ENCODE measurements around the gene JOSD2.

JOSD2 gene, protein sequence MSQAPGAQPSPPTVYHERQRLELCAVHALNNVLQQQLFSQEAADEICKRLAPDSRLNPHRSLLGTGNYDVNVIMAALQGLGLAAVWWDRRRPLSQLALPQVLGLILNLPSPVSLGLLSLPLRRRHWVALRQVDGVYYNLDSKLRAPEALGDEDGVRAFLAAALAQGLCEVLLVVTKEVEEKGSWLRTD

DNA sequence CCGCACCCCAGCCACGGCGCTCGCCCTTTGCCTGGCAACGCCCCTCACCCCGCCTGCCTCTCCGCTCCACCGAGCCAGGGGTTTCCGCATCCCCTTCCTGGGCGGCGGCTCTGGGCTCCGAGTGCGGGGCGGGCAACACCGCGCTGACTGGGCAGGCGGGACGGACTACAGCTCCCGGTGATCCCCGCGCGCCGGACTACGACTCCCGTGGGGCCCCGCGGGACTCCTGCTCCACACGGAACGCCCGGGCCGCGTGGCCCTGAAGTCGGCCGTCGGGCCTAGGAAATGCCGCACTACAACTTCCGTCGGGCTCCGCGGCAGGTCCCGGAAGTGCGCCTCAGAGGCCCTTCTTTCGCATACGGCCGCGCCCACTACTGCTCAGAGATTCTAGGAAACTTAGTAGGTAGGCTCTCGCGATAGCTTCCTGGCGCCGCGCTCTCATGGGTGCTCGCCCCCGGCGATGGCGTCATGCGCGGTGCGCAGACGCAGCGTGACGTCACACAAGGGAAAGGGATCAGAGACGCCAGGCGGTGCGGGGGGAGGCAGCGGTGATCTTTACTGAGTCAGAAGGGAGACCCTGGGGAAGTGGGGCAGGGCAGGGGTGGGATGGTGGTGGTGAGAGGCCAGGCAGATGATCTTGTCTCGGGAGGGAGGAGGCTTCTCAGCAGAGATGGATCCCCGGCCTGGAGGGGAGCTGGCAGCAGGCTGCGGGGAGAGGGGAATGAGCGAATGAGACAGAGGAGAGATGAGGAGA, at the start of gene JOSD2:
Gene JOSD2 (minus strand): TSS at position 123 of the 754 bp plus-strand sequence. CDS start 760 bp downstream, outside the sequence.
- peak; percentile 100 for DNase-seq

DNA sequence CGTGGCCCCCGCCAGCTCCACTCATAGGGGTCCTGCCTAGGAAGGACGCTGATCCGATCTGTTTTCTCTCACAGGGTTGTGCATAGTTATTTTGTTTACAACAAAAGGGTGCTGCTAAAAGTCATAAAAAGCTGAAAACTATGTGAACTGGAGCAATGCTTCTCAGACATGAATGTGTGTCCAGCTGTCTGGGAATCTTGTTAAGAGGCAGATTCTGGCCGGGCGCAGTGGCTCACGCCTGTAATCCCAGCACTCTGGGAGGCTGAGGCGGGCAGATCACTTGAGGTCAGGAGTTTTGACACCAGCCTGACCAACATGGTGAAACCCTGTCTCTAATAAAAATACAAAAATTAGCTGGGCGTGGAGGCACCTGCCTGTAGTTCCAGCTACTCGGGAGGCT, 48.6 kb upstream of the JOSD2 start:
- DNase-seq = no peak

DNA sequence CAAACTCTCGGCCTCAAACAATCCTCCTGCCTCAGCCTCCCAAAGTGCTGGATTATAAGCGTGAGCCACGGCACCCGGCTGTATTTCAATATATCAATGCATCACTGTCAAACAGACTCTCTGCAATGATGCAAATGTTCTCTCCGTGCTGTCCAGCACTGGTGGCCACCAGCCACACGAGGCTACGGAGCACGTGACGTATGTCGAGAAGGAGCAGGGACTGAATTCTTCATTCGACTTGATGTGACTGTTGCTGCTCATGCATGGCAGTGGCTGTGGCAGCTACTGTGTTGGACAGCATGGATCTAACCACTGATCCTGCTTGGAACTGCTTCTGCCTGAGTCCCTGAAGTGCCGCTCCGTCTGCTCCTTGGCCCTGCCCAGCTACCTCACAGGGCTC, 47.5 kb upstream of the JOSD2 start:
- DNase-seq = no peak

DNA sequence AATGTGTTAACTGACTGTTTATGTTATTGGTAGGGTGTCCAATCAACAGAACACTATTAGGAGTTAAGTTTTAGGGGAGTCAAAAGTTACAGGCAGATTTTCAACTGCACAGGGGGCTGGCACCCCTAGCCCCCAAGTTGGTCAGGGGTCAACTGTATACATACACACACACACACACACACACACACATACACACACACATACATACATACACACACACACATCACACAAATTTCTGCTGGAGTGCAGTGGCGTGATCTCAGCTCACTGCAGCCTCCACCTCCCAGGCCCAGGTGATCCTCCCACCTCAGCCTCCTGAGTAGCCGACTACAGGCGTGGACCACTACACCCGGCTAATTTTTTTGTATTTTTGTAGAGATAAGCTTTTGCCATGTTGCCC, 47.0 kb upstream of the JOSD2 start:
- DNase-seq = no peak

DNA sequence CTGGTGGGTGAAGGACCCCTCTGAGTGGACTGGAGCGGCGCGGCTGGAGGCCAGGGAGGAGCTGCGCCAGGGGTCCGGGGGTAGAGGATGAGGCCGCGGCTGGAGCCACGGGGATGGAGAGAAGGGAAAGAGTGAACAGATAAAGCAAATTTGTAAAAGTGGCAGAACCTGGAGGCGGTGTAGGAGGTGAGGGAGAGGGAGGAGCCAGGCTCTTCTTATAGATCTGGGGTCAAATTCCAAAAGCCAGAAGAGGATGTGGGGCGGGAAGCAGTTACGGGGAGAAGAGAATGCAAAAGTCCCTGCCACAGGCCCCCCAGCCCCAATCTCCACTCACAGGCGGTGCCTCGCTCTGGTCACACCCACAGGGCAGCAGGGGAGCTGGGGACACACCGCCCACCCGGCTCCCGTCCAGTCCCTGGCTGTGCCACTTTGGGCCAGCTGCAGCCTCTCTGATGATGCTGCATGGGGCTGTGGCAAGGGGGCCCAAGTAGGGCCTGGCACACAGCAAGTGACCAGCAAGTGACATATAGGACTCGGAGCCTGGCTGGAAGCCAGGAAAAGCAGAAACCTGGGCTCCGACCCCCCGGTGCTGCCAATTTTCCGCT, 46.1 kb upstream of the JOSD2 start:
- DNase-seq = no peak

DNA sequence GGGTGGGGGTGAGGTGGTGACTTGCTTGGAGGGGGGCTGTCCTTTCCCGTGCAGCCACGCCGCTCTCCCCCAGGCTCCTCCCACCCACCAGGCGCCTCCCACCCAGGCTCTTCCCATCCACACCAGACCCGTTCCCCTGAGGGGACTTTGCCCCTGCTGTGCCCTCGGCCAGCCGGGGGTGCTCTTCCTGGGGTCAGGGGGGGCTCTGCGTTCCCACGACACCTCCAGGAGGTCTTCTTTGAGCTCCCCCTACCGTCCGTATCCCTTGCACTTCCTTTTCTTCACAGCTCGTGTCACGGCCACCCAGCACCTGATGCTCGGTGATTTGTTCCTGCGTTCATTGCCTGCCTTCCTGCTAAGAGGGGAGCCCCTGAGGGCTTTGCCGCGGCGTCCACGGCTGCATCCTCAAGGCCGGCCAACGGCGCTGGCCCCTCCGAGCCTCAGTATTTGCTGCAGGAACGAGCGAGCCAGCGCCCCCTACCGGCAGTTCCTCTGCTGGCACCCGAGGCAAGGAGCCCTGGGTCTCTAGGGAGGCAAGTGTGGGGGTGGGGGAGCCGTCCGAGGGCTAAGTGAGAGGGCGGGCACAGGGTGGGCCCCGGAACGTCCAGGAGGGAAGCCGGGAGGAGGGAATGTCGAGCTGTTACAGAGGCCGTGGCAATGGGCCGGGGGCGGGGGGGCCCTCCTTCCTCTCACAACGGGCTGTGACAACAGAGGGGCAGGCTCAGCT, 45.5 kb upstream of the JOSD2 start:
- DNase-seq = peak; percentile 83

DNA sequence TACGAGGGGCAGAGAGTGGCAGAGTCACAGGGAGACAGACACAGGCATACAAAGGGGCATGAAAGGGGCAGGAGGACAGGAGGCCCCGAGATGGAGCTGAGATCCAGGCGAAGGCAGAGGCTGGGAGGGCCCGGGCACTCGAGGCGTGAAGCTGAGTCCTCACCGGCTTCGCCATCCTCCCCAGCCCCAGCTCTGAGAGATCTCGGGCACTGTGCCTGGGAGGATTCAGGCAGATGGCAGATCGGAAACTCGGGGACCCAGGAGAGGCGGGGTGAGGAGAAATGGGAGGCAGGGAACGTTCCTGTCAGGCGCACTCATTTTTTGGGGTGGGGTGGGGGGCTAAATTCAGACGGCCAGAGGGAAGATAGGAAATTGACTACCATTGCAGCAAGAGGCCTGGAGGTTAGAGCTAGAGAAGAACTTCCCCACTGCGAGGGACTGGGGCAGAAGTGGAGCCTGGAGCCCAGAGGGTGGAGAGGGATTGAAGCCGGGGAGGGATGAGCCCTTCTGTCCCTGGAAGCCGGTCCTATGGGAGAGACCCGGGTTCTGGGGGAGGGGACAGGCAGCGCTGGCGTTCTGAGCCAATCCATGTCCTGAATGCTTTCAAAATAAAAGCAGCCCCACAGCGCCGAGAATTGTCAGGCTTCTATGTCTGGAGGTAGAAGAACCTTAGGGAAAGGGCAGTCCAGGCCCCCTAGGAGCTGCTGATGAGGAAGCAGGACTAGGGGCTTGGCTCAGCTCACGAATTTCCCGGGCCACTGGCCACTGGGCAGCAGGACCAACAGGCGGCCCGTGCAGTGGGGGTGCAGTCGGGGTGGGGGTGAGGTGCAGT, 44.7 kb upstream of the JOSD2 start:
- DNase-seq = no peak

DNA sequence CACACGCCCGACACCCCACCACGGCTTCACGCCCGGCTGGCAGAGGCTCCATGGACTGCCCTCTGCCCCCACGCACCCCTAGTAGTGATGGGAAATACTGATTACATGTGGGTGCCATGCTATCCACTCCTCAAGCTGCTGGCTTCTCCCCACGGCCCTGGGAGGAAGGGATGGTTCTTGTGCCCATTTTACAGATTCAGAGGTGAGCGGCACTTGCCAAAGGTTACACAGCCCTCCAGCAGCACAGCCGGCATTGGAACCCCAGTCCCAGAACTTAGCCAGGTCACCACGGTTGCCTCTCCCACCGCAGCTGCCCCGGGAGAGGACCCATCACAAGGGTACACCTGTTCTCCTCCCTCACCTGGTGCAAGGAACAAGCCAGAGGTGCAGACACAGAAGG, 44.0 kb upstream of the JOSD2 start:
- no peak for DNase-seq

DNA sequence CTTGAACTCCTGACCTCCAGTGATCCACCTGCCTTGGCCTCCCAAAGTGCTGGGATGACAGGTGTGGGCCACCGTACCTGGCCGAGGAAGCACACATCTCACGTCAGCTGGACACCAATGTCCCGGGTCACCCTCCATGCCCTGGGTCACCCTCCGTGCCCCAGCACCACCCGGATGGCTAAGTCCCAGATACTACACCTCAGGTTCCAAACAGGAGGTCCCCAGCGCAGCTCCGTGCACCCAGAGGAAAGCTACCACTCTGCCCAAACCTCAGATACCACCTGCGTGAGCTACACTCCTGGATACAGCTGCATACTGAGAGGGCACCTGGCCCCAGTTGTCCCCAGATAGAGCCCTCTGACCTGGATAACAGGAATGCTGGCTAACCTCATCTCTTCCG, 43.2 kb upstream of the JOSD2 start:
- no peak for DNase-seq

DNA sequence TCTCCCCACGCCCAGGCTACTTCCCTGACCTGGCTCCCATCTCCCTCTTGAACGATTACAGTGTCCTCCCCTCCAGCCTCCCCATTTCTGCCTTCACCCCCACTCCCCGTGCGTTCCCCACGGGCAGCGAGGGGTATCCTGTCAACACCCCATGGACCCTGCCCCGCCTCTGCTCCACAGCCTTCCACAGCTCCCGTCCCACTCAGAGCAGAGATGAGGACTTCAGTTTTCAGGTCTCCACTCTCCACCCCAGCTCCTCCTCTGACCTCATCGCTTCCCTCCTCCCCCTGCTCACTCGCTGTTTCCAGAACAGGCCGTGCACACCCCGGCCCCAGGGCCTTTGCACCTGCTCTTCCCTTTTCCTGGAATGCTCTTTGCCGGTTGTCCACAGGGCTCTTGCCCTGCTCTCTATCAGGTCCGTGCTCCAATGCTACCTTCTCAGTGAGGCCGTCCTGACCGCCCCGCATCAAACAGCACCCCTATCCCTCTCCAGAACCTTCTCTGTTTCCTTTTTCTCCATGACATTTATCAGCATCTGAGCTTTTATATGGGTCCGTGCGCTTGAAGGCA, 42.2 kb upstream of the JOSD2 start:
- DNase-seq = no peak

DNA sequence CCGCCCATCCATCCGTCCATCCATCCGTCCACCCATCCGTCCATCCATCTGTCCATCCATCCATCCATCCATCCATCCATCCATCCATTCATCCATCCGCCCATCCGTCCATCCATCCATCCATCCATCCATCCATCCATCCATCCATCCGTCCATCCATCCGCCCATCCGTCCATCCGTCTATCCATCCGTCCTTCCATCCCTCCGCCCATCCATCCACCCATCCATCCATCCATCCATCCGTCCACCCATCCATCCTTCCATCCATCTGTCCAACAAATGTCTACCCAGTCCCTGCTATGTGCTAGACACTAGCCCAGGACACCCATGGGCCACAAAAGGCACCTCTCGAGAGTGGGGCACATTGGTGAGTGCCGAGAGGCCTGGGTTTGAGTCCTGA, 41.5 kb upstream of the JOSD2 start:
- no peak for DNase-seq

DNA sequence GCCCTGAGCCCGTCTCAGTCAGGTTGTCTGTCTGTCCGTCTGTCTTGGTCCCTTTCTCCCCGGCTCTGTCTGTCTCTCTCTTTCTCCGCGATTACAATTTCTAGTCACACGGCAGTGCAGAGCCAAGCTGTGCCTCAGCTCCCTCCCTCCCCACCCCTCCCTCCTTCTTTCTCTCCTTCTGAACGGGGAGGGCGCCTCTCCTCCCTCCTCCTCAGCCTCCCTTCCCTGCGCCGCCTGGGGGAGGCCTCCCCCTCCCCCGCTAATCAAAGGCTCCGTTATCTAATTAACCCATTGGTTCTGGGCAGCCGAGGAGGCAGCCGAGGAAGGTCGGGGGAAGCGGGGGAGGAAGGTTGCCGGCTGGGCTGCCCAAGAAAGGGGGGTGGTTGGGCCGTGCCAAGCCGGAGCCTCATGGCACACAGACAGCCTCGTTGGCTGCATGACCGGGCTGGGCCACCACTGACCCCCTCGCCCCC, 40.8 kb upstream of the JOSD2 start:
- peak; percentile 30 for DNase-seq

DNA sequence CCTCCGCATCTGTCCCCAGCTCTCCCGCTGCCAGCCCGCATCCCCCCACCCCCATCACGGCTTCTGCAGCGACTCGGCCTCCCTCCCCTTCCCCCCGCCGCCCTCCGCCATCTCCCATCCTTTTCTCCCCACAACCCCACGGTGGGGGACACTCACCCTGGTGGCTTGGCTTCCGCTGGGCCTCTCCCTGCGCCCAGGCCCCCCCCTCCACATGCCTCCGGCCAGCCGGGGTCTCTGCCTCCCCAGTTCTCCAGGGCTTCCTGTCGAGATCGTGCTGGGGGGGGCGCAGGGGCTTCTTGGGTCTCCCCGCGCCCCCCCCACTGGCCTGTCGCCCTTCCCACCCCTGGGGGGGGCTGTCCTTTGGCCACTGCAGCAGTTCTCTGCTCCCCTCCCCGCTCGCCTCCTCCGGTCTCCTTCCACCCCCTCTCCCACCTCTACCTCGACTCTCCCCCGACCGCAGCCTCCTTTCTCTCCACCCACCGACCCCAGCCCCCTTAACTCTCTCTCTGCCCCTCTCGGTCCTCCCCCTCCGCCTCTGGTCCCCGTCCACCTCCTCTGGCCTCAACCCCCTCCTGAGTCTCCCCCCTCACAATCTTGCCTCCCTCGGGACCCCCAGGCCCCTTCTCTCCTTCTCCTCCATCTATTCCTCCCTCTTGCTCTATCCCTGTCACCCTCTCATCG, 40.2 kb upstream of the JOSD2 start:
- no peak for DNase-seq

DNA sequence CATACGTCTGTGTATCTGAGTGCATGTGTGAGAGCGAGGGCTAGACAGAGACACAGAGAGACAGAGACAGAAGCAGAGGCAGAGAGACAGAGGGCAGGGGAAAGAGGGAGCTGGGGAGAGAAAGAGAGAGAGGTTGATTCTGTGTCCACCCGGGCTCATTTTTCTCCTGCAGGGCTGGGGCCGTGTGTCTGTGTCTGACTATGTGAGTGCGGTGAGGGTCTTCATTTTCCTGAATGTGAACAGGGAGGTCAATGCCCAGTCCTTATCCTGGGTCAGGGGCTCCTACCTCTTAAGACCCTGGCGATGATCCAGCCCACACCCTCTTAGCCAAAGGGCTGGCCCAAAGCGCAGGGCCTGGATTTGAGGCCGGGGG, 39.6 kb upstream of the JOSD2 start:
- DNase-seq = no peak

DNA sequence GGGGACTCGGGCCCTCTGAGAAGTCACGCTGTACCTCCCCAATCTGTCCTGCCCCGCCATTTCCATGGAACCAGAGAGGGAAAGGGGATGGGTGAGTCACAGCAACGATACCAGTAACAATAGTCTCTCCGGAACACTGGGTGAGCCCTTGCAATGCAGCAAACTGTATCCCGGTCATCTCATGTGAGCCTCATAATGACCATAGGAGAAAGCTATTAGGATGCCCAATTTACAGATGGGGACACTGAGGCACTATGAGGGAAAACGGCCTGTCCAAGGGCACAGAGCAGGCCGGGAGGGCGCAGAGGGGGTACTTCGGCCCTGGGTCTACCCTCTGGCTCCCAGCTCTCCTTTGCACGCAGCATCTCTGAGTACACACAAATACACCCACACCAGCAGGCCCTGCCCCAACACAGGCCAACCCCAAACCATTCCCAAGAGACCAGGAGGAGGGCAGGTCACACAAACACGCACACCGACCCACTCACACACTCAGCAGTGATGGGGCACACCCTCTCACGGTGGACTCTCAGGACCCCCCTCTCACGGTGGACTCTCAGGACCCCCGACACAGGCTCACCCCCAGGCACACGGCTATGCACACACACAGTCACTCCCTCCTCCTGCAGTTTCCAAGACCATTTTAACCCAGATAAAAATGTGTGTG, 39.1 kb upstream of the JOSD2 start:
- DNase-seq = no peak

DNA sequence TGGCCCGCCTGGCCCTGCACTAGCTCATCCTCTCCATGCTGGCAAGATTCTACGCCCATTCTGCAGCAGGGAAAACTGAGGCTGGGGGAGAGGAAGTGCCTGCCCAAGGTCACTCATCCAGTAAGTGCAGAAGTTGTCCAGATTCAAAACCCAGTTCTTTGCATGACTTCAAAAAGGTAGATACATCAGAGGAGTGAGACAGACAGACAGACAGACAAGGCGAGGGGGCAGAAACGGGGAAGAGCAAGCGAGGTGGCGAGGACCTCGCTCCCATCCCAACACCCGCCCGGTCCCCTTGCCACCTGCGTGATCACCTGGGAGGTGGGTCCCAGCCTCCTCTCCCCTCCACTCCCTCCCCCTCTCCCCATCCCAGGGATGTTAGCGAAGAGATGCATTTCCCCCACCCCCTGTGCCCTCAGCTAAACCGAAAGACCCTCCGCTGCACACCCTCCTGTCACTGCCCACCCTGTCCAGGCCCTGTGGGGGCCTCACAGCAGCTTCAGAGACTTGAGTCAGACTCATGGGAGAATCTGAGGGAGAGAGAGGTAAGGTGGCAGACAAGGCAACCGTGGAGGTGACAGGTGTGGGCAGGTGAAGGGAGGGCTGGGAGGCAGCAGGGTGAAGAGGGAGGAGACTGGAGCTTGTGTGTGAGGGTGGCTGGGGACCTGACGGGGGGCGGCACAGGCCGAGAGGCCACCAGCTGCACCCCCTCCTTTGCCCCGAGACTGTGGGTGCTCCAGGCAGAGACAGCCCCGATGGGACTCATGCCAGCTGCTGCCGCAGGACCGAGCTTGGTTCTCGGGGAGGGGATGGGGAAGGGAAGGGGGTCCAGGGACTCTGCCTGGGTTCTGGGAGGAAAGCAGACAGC, 38.3 kb upstream of the JOSD2 start:
- no peak for DNase-seq

DNA sequence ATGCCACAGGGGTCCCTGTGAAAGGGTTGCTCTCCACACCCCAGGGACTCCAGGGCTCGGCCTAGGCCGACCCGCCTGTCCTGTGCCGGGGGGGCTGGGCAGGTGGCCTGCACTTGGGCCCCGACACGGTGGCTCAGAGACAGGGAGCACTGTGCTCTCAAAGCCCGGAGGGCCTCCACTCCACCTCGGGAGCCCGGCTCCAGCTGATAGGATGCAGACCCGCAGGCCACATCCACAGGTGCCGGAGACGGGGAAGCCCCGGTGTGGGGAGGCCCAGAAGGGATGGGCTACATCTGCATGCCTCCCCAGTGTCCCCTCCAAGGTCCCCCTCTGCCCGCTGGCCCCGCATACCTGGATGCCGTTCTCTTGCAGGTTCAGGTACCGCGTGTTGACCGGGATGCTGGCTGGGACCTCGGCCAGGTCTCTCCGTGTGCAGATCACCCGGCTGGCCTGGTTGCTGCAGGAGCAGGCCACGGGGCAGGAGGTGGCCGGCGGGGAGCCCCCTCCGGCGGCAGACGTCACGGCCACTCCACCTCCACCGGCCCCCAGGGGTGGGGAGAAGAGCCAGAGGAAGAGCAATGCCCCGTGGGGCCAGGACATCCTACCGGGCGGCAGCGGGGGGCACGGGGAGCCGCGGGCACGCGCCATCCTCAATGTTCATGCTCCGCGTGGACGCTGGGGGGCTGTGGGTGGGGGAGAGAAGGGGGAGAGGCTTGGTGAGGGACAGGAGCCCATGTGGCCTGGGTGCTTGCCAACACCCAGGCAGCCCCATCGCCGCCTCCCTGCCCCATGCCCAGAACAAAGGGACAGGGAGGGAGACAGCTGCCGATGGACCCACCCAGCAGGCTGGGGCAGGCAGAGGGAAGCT, 37.4 kb upstream of the JOSD2 start:
- DNase-seq = no peak

DNA sequence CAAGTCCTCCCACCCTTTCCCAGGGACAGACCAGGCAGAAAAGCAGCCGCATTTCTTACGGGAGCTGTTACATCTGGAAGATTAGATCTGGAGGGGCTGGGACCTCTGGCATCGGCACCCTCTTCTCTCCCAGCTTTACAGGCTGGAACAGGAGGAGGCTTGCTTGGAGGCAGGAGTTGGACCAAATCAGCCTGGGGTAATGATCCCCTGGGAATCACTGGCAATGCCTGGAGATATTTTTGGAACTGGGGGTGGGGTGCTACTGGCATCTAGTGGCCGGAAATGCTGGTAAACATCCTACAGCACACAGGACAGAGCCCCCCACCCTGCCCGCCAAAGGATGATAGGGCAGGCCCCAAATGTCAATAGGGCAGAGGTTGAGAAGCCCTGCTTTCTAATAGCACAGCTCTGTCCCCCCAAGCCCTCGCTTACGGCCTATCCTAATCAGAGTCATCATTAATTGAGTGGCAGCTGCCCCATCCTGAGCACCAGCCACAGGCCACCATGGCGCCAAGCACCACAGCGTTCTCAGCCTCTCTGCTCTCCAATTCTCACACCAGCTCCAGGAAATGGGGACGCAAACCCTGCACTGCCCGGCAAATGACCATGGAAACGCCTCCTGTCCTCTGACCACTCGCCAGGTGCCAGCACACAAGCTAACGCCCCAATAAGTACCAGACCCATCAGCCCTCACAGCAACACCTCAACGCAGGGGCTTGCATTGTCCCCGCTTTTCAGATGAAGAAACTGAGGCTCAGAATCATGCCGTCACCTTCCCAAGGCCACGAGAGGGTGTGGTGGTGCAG, 36.6 kb upstream of the JOSD2 start:
- no peak for DNase-seq
